GM18951 (cell line): ENCODE results near the gene TTN.

Experiments used
- POLR2A ChIP-seq: IDR thresholded peaks from 4 replicates; pipeline ENCODE4 v1.6.1; 2011; ENCODE audit warnings: mild to moderate bottlenecking; ENCODE audit not compliant: insufficient read length, insufficient read depth; ENCODE audit errors: extremely low read depth
- in situ Hi-C: fragments of 300-500 bp; cut with MboI; formaldehyde crosslinking; loops from one replicate; pipeline ENCODE4 v1.12.0; 2022; ENCODE audit warnings: low sequenced_read_pairs, mixed read lengths, inconsistent platforms; ENCODE audit not compliant: unreplicated experiment

The TTN gene

GRCh38 chr2:178829299-178829960, 22.2 kb upstream of the TTN start:
- in situ Hi-C loops: no loop called here
- no peak for TF ChIP-seq POLR2A

GRCh38 chr2:178828486-178828881, 21.3 kb upstream of the TTN start:
- no peak for TF ChIP-seq POLR2A
- in situ Hi-C loops: no loop called here

- in situ Hi-C loops: no loop called here
- no peak for TF ChIP-seq POLR2A
These were observed 20.7 kb upstream of the TTN start for GRCh38 chr2:178827739-178828485.

- TF ChIP-seq POLR2A: no peak
- in situ Hi-C loops: no loop called here
These were observed 19.9 kb upstream of the TTN start for GRCh38 chr2:178827111-178827510.

GRCh38 chr2:178825183-178825582, 18.0 kb upstream of the TTN start:
- in situ Hi-C loops: no loop called here

GRCh38 chr2:178824181-178824580, 17.0 kb upstream of the TTN start:
- in situ Hi-C loops: no loop called here
- no peak for TF ChIP-seq POLR2A

More at GRCh38 chr2:178825183-178825582, 18.0 kb upstream of the TTN start:
- TF ChIP-seq POLR2A: no peak

GRCh38 chr2:178819992-178820391, 12.8 kb upstream of the TTN start:
- no peak for TF ChIP-seq POLR2A
- in situ Hi-C loops: no loop called here

GRCh38 chr2:178819147-178819875, 12.1 kb upstream of the TTN start:
- in situ Hi-C loops: no loop called here
- no peak for TF ChIP-seq POLR2A

- no peak for TF ChIP-seq POLR2A
- in situ Hi-C loops: no loop called here
These were observed 4.7 kb upstream of the TTN start for GRCh38 chr2:178811901-178812300.

- in situ Hi-C loops: no loop called here
- no peak for TF ChIP-seq POLR2A
These were observed 3.8 kb upstream of the TTN start for GRCh38 chr2:178811045-178811444.

GRCh38 chr2:178810422-178810821, 3.2 kb upstream of the TTN start:
- no peak for TF ChIP-seq POLR2A
- in situ Hi-C loops: no loop called here

- TF ChIP-seq POLR2A: no peak
- in situ Hi-C loops: no loop called here
These were observed 680 bp downstream of the TTN start for GRCh38 chr2:178806543-178806942.

GRCh38 chr2:178805457-178805856, 1.8 kb downstream of the TTN start:
- in situ Hi-C loops: no loop called here
- no peak for TF ChIP-seq POLR2A

GRCh38 chr2:178804791-178805190, 2.4 kb downstream of the TTN start:
- in situ Hi-C loops: no loop called here
- no peak for TF ChIP-seq POLR2A

- in situ Hi-C loops: no loop called here
- TF ChIP-seq POLR2A: no peak
These were observed 6.7 kb downstream of the TTN start for GRCh38 chr2:178800510-178800909.
